Measurements from ENCODE around the gene KRTAP5-3. TPM values are rescaled to one million over a fixed set of nuclear protein-coding genes. Genes with fewer than 3 reads are reported as not detected.

The KRTAP5-3 gene
- total and polyA plus RNA-seq, 9 of the 15 experiments (the other 6 are each of a cell fraction or from before 2014, with no cell fraction given), result not detected

DNA sequence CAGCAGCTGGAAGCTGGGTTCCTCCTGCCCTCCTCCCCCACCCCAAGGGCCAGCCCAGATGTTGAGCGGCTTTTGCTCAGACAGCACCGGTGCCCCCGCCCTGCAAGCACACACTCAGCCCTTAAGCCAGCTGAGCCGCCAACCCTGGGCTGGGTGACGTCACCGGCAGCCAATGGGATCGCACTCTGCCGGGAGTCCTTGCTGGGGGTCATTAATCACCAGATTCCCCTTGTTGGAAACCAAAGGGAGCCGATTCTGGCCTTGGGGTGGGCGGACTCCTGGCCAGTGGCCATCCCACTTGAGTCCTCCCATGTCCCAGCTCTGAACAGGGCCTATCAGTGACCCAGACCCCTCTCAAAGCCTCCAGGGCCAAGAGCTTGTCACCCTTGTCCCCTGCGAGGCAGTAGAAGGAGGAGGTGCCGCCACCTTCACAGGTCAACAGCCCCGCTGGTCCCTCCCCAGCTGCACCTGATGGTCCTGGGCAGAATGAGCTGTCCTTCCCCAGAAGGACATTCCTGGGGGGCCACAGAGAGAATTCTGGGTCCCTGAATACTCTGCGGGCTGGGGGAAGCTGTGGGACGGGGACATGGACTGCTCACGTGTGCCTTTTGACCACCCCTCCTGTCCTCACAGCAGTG, 43.6 kb downstream of the KRTAP5-3 start (continued):
- no peak for TF ChIP-seq KDM5B (IDR thresholded peaks at IDR 0.05; ENCODE audit: insufficient replicate concordance, low read depth, low read length)
- no peak for TF ChIP-seq SREBF1 (IDR thresholded peaks at IDR 0.05; ENCODE audit: borderline replicate concordance, low read depth, low read length)
- no peak for TF ChIP-seq TAF9B (IDR thresholded peaks at IDR 0.05; ENCODE audit: partially characterized antibody)
- TF ChIP-seq, protein P1, sequence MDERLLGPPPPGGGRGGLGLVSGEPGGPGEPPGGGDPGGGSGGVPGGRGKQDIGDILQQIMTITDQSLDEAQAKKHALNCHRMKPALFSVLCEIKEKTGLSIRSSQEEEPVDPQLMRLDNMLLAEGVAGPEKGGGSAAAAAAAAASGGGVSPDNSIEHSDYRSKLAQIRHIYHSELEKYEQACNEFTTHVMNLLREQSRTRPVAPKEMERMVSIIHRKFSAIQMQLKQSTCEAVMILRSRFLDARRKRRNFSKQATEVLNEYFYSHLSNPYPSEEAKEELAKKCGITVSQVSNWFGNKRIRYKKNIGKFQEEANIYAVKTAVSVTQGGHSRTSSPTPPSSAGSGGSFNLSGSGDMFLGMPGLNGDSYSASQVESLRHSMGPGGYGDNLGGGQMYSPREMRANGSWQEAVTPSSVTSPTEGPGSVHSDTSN (CRISPR knock-in tag; IDR thresholded peaks at IDR 0.05; ENCODE audit: low read depth), result no peak
- TF ChIP-seq, protein P1 (tag; conservative IDR thresholded peaks at IDR 0.05; ENCODE audit: low read depth), result peak; percentile 69
- no peak for TF ChIP-seq EGR1 (conservative IDR thresholded peaks at IDR 0.05)
- TF ChIP-seq, protein P2, sequence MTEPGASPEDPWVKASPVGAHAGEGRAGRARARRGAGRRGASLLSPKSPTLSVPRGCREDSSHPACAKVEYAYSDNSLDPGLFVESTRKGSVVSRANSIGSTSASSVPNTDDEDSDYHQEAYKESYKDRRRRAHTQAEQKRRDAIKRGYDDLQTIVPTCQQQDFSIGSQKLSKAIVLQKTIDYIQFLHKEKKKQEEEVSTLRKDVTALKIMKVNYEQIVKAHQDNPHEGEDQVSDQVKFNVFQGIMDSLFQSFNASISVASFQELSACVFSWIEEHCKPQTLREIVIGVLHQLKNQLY (CRISPR knock-in tag; conservative IDR thresholded peaks at IDR 0.05), result no peak
- TF ChIP-seq CEBPB (tag; IDR thresholded peaks at IDR 0.05), result no peak
- TF ChIP-seq, protein P3, sequence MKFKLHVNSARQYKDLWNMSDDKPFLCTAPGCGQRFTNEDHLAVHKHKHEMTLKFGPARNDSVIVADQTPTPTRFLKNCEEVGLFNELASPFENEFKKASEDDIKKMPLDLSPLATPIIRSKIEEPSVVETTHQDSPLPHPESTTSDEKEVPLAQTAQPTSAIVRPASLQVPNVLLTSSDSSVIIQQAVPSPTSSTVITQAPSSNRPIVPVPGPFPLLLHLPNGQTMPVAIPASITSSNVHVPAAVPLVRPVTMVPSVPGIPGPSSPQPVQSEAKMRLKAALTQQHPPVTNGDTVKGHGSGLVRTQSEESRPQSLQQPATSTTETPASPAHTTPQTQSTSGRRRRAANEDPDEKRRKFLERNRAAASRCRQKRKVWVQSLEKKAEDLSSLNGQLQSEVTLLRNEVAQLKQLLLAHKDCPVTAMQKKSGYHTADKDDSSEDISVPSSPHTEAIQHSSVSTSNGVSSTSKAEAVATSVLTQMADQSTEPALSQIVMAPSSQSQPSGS (CRISPR knock-in tag; IDR thresholded peaks at IDR 0.05), result peak; percentile 91
- TF ChIP-seq POLR2B (IDR thresholded peaks at IDR 0.05; ENCODE audit: low read depth, partially characterized antibody), result no peak
- TF ChIP-seq, protein P4, sequence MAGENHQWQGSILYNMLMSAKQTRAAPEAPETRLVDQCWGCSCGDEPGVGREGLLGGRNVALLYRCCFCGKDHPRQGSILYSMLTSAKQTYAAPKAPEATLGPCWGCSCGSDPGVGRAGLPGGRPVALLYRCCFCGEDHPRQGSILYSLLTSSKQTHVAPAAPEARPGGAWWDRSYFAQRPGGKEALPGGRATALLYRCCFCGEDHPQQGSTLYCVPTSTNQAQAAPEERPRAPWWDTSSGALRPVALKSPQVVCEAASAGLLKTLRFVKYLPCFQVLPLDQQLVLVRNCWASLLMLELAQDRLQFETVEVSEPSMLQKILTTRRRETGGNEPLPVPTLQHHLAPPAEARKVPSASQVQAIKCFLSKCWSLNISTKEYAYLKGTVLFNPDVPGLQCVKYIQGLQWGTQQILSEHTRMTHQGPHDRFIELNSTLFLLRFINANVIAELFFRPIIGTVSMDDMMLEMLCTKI (IDR thresholded peaks at IDR 0.05; ENCODE audit: partially characterized antibody), result no peak
- TF ChIP-seq KAT8 (IDR thresholded peaks at IDR 0.05; ENCODE audit: low read depth), result no peak
- TF ChIP-seq JUND (IDR thresholded peaks at IDR 0.05; ENCODE audit: borderline replicate concordance, low read depth, low read length), result peak; percentile 88
- TF ChIP-seq JUND (tag; IDR thresholded peaks at IDR 0.05; ENCODE audit: borderline replicate concordance, low read depth, low read length), result peak; percentile 82; the same call in 2 of the 3 replicates
- TF ChIP-seq KHSRP (IDR thresholded peaks at IDR 0.05), result no peak
- TF ChIP-seq TAF7 (tag; IDR thresholded peaks at IDR 0.05), result no peak
- TF ChIP-seq SAP30 (IDR thresholded peaks at IDR 0.05; ENCODE audit: borderline replicate concordance, insufficient read depth, low read depth, low read length, poor library complexity, severe bottlenecking), result no peak
- TF ChIP-seq, protein P5, sequence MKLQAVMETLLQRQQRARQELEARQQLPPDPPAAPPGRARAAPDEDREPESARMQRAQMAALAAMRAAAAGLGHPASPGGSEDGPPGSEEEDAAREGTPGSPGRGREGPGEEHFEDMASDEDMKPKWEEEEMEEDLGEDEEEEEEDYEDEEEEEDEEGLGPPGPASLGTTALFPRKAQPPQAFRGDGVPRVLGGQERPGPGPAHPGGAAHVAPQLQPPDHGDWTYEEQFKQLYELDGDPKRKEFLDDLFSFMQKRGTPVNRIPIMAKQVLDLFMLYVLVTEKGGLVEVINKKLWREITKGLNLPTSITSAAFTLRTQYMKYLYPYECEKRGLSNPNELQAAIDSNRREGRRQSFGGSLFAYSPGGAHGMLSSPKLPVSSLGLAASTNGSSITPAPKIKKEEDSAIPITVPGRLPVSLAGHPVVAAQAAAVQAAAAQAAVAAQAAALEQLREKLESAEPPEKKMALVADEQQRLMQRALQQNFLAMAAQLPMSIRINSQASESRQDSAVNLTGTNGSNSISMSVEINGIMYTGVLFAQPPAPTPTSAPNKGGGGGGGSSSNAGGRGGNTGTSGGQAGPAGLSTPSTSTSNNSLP (IDR thresholded peaks at IDR 0.05; ENCODE audit: borderline replicate concordance, low read depth, low read length), result no peak
- TF ChIP-seq, protein P6, sequence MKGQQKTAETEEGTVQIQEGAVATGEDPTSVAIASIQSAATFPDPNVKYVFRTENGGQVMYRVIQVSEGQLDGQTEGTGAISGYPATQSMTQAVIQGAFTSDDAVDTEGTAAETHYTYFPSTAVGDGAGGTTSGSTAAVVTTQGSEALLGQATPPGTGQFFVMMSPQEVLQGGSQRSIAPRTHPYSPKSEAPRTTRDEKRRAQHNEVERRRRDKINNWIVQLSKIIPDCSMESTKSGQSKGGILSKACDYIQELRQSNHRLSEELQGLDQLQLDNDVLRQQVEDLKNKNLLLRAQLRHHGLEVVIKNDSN (CRISPR knock-in tag; IDR thresholded peaks at IDR 0.05), result no peak

Measured in K562 (cell line).